Activated naive CD8-positive, alpha-beta T cell treated with anti-CD3 and anti-CD28 coated beads, Interleukin-2, amount 50 U/mL, for 16 hours (primary cell): ENCODE results near the gene SCP2.

Source experiments
- DNase-seq: peaks from one replicate; pipeline ENCODE4 v3.0.0-alpha.2; 2020; ENCODE audit warnings: low read depth, low spot score

Gene SCP2

GRCh38 chr1:53082826-53083455, 155.9 kb downstream of the SCP2 start:
- no peak for DNase-seq

- DNase-seq, result no peak
Measured at GRCh38 chr1:53083636-53084588, 156.8 kb downstream of the SCP2 start.

- DNase-seq, result no peak
Measured at GRCh38 chr1:53084589-53084971, 157.5 kb downstream of the SCP2 start.

GRCh38 chr1:53085405-53085804, 158.3 kb downstream of the SCP2 start:
- no peak for DNase-seq

GRCh38 chr1:53086491-53087070, 159.5 kb downstream of the SCP2 start:
- no peak for DNase-seq

- no peak for DNase-seq
Measured at GRCh38 chr1:53087332-53088285, 160.5 kb downstream of the SCP2 start.

- DNase-seq, result no peak
Measured at GRCh38 chr1:53088616-53089300, 161.7 kb downstream of the SCP2 start.

GRCh38 chr1:53089478-53090226, 162.6 kb downstream of the SCP2 start:
- DNase-seq, result no peak

GRCh38 chr1:53090227-53091147, 163.4 kb downstream of the SCP2 start:
- DNase-seq, result no peak

GRCh38 chr1:53091841-53092645, 165.0 kb downstream of the SCP2 start:
- no peak for DNase-seq

GRCh38 chr1:53092659-53093450, 165.8 kb downstream of the SCP2 start:
- no peak for DNase-seq

- no peak for DNase-seq
Measured at GRCh38 chr1:53093451-53093754, 166.3 kb downstream of the SCP2 start.

GRCh38 chr1:53093778-53094532, 166.9 kb downstream of the SCP2 start:
- no peak for DNase-seq

GRCh38 chr1:53094533-53094919, 167.4 kb downstream of the SCP2 start:
- no peak for DNase-seq
